NB4 (cell line): Measurements from ENCODE around the gene C22orf23.

Source experiments
- MAX ChIP-seq: IDR thresholded peaks from 2 replicates; pipeline ENCODE4 v1.6.1; 2011; ENCODE audit warnings: low read depth, low read length
- TF ChIP-seq, protein P1 (sequence below): IDR thresholded peaks from one replicate; pipeline ENCODE4 v1.5.1; 2012; ENCODE audit warnings: low read depth, low read length

- TF ChIP-seq, protein P1, sequence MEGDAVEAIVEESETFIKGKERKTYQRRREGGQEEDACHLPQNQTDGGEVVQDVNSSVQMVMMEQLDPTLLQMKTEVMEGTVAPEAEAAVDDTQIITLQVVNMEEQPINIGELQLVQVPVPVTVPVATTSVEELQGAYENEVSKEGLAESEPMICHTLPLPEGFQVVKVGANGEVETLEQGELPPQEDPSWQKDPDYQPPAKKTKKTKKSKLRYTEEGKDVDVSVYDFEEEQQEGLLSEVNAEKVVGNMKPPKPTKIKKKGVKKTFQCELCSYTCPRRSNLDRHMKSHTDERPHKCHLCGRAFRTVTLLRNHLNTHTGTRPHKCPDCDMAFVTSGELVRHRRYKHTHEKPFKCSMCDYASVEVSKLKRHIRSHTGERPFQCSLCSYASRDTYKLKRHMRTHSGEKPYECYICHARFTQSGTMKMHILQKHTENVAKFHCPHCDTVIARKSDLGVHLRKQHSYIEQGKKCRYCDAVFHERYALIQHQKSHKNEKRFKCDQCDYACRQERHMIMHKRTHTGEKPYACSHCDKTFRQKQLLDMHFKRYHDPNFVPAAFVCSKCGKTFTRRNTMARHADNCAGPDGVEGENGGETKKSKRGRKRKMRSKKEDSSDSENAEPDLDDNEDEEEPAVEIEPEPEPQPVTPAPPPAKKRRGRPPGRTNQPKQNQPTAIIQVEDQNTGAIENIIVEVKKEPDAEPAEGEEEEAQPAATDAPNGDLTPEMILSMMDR = no peak
- TF ChIP-seq MAX = no peak
Observed at GRCh38 chr22:37913233-37913721, 40.1 kb downstream of the C22orf23 start.
